WERI-Rb-1 (cell line): ENCODE data around the gene UMODL1.
"Not testable (repeated sequence)": the region's sequence is repeated elsewhere in the genome, so short reads cannot be mapped to it uniquely, and the experiment has no call there.

Experiments
- DNase-seq: peaks from one replicate; pipeline ENCODE4 v3.0.0-alpha.2; 2020
- H3K27ac ChIP-seq: fragments of 250-450 bp; sonication (Bioruptor Pico); 2 replicates; pipeline ENCODE4 v1.5.1; 2020; ENCODE audit warnings: mild to moderate bottlenecking, moderate library complexity
- H3K27me3 ChIP-seq: fragments of 250-450 bp; sonication (Bioruptor Pico); 2 replicates; pipeline ENCODE4 v1.5.1; 2021; ENCODE audit warnings: mild to moderate bottlenecking, low read depth, moderate library complexity; ENCODE audit not compliant: insufficient read depth, severe bottlenecking
- H3K36me3 ChIP-seq: fragments of 250-450 bp; sonication (Bioruptor Pico); 2 replicates; pipeline ENCODE4 v1.5.1; 2020; ENCODE audit warnings: mild to moderate bottlenecking, moderate library complexity
- H3K4me3 ChIP-seq: 2 replicates; pipeline ENCODE4 v1.5.1; 2011; ENCODE audit warnings: low read depth, mild to moderate bottlenecking, control low read depth, low read length
- H3K9me3 ChIP-seq: fragments of 250-450 bp; sonication (Bioruptor Pico); 2 replicates; pipeline ENCODE4 v1.5.1; 2021; ENCODE audit warnings: mild to moderate bottlenecking, moderate library complexity; ENCODE audit not compliant: severe bottlenecking
- TF ChIP-seq, protein P1 (sequence below): IDR thresholded peaks from 2 replicates; pipeline ENCODE4 v1.5.1; 2011; ENCODE audit warnings: low read depth, mild to moderate bottlenecking, control low read depth, inconsistent platforms, low read length

The UMODL1 gene

DNA sequence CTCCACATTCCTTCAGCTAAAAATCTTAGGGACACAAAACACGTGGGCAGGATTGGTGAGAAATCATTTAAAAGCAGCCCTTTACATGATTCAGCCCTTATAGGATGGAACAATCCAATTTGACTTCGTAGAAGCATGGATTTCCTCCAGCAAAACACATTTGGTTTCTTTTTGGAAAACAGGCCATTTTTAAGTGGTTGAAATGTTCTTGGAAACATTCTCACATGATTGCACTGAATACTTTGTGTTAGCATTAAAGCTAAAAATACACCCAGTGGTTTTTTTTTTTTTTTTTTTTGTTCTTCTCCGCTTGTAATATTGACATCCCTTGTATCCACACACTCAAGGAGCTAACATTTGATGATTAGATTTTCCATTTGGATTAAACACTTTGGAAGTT, 105.7 kb downstream of the UMODL1 start:
- DNase-seq, result no peak

DNA sequence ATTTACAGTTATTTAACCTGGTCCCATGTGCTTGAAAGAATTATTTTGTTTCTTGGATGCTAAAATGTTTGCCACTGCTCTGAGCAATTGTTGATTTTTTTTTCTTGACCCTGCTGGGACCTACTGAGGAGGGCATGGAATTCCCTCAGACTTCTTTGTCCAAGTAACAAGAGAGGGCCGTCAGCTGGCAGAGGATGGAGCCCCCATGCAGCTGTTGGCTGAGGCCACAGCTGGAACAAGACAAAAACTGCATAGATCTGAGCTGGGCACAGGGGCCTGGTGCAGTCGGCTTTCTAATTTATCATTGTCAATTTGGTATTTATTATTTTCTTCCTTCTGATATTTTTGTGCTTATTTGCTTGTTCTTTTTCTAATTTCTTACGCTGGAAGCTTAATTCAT, 108.2 kb downstream of the UMODL1 start:
- no peaks in the 10 kb centered on the region for H3K36me3 ChIP-seq
- no peaks in the 10 kb centered on the region for H3K27me3 ChIP-seq
- no peak for DNase-seq
- H3K4me3 ChIP-seq, result no peak overlapping the region
- TF ChIP-seq, protein P1, sequence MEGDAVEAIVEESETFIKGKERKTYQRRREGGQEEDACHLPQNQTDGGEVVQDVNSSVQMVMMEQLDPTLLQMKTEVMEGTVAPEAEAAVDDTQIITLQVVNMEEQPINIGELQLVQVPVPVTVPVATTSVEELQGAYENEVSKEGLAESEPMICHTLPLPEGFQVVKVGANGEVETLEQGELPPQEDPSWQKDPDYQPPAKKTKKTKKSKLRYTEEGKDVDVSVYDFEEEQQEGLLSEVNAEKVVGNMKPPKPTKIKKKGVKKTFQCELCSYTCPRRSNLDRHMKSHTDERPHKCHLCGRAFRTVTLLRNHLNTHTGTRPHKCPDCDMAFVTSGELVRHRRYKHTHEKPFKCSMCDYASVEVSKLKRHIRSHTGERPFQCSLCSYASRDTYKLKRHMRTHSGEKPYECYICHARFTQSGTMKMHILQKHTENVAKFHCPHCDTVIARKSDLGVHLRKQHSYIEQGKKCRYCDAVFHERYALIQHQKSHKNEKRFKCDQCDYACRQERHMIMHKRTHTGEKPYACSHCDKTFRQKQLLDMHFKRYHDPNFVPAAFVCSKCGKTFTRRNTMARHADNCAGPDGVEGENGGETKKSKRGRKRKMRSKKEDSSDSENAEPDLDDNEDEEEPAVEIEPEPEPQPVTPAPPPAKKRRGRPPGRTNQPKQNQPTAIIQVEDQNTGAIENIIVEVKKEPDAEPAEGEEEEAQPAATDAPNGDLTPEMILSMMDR, result no peak
- peaks cover 3% of the 10 kb centered on the region for H3K9me3 ChIP-seq
- H3K27ac ChIP-seq, result no peak overlapping the region

More for the DNA sequence above, 105.7 kb downstream of the UMODL1 start:
- TF ChIP-seq, protein P1, result no peak
- Histone ChIP-seq H3K27me3 (no peaks in the 10 kb centered on the region), H3K27ac (no peak overlapping the region), H3K36me3 (no peaks in the 10 kb centered on the region), H3K9me3 (no peaks in the 10 kb centered on the region), H3K4me3 (no peak overlapping the region)

DNA sequence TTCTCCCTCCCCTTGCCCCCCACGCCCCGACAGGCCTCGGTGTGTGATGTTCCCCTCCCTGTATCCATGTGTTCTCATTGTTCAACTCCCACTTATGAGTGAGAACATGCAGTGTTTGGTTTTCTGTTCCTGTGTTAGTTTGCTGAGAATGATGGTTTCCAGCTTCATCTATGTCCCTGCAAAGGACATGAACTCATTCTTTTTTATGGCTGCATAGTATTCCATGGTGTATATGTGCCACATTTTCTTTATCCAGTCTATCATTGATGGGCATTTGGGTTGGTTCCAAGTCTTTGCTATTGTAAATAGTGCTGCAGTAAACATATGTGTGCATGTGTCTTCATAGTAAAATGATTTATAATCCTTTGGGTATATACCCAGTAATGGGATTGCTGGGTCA, 108.9 kb downstream of the UMODL1 start:
- not testable (repeated sequence) for H3K9me3 ChIP-seq, H3K27ac ChIP-seq, H3K4me3 ChIP-seq, H3K27me3 ChIP-seq, DNase-seq, H3K36me3 ChIP-seq

DNA sequence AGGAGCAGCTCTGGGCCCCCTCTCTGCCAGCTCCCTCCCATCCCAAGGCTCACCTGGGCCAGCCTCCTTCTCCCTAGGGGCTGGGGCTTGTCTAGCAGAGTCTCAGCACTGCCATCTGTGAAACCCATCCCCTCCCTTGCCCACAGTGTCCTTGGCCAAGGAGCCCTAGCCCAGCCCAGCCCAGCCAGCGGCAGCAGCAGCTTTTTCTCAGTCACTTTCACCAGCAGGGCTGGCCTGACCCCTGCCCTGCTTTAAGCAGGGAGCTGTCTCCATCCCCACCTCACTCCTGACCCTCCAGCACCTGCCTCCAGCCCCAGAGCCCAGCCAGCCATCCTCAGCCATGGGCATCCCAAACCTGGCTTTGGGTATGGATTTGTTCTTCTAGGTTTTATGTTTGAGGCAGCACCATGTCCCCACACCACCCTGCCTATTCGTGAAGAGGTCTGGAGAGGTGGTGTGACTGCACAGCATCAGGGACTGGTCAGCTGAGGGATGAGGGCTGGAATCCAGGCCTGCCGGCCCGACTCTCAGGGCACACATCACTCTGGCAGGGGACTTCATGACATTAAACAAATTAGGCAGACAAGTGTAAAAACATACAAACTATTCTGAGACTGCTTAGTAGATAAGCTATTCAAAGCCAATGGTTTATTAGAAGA, 111.7 kb downstream of the UMODL1 start:
- Histone ChIP-seq H3K27me3 (no peaks in the 10 kb centered on the region), H3K9me3 (peaks cover 12% of the 10 kb centered on the region), H3K36me3 (no peaks in the 10 kb centered on the region), H3K27ac (no peak overlapping the region), H3K4me3 (no peak overlapping the region)
- TF ChIP-seq, protein P1, result no peak
- no peak for DNase-seq

DNA sequence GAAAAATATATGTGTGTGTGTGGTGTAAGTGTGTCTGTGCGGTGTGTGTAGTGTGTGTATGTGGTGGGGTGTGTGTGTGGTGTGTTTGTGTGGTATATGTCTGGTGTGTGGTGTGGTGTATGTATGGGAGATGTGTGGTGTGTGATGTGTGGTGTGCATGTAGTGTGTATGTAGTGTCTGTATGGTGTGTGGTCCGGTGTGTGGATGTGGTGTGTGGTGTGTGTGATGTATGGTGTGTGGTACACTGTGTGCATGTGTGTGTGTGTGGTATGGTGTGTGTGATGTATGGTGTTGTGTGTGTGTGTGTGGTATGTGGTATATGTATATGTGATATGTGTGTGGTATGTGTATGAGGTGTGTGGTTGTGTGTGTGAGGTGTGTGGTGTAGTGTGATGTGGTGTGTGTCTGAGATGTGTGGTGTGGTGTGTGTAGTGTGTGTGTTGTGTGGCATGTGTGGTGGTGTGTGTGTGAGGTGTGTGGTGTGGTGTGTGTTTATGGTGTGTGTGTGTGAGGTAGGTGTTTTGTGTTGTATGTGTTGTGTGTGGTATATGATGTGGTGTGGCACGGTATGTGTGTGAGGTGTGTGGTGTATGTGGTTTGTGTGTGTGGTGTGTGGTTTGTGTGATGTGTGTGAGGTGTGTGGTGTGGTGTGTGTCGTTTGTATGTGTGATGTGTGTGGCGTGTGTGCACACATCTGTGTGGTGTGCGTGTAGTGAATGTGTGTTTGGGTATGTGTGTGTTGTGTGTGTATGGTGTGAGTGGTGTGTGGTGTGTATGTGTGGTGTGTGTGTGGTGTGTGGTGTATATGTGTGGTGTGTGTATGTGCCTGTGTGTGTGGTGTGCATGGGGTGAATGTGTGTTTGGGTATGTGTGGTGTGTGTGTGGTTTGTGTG, 112.5 kb downstream of the UMODL1 start:
- Histone ChIP-seq H3K36me3 (no peaks in the 10 kb centered on the region), H3K27ac (no peak overlapping the region), H3K9me3 (peaks cover 12% of the 10 kb centered on the region), H3K4me3 (no peak overlapping the region), H3K27me3 (no peaks in the 10 kb centered on the region)
- DNase-seq, result no peak
- TF ChIP-seq, protein P1, result no peak

DNA sequence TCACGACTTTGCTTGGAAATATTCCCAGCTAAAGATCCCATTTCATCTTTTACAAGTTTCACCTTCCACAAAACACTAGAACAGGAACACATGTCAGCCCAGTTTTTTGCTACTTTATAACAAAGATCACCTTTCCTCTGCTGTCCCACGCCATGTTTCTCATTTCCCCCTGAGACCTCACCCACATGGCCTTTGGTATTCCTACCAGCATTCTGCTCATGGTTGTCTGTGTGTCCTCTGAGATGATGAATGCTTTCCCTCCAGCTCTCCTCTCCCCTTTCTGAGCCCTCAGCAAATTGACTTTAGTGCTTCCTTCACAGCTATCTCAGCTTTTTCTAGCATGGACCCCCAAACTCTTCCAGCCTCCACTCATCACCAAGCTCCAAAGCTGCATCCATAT, 115.5 kb downstream of the UMODL1 start:
- TF ChIP-seq, protein P1, result no peak
- H3K36me3 ChIP-seq, result no peaks in the 10 kb centered on the region
- DNase-seq, result no peak
- H3K4me3 ChIP-seq, result no peak overlapping the region
- H3K9me3 ChIP-seq, result peaks cover 15% of the 10 kb centered on the region
- no peak overlapping the region for H3K27ac ChIP-seq
- H3K27me3 ChIP-seq, result no peaks in the 10 kb centered on the region
